ENCODE measurements around the gene PROM1.

GRCh38 chr4:16052939-16053338 is 30.9 kb downstream of the PROM1 start:
- no peak for TF ChIP-seq CTCF (IDR thresholded peaks at IDR 0.05)
- TF ChIP-seq POLR2AphosphoS5 (IDR thresholded peaks at IDR 0.05), result no peak
